Measurements from ENCODE around the gene SNAPIN. TPM values are rescaled to one million over a fixed set of nuclear protein-coding genes. Genes with fewer than 3 reads are reported as not detected.

Gene SNAPIN
- total RNA-seq, 2 donors from 2014 or later: 23.5 to 25.5 TPM

- no peaks in the 10 kb centered on the region for H3K9me3 ChIP-seq (ENCODE audit: control insufficient read depth, low read length)
- Mint-ChIP-seq H3K9me3 (no peaks in the 10 kb centered on the region), H3K4me3 (peak overlapping the region; percentile 49), H3K4me1 (peaks cover 45% of the 10 kb centered on the region), H3K36me3 (ENCODE audit: low read depth) (peaks cover 24% of the 10 kb centered on the region), H3K27ac (peak overlapping the region; percentile 92), H3K27me3 (ENCODE audit: insufficient read depth) (no peaks in the 10 kb centered on the region)
- H3K27ac ChIP-seq (ENCODE audit: low read depth, low read length): no peak overlapping the region
- peaks cover 1% of the 10 kb centered on the region for H3K4me1 ChIP-seq (ENCODE audit: control insufficient read depth, insufficient read depth, low read length)
- TF ChIP-seq CTCF (conservative IDR thresholded peaks at IDR 0.05): no peak
- H3K4me3 ChIP-seq (ENCODE audit: low read length): no peak overlapping the region
- H3K36me3 ChIP-seq (ENCODE audit: control insufficient read depth, insufficient read depth, low read length): peaks cover 21% of the 10 kb centered on the region
- DNase-seq: no peak
- WGBS, 2 experiments (ENCODE audit: insufficient coverage in 1 of 2, insufficient read length in 1 of 2): 100% methylated on average over 2 of the region's 2 CpGs; no CpG with 5 or more reads in 1 of the 2 experiments
- no peaks in the 10 kb centered on the region for H3K27me3 ChIP-seq (ENCODE audit: control insufficient read depth, insufficient read depth, low read length, poor library complexity, severe bottlenecking)
- no peak overlapping the region for H3K9ac ChIP-seq (ENCODE audit: extremely low read depth, low read length, poor library complexity, severe bottlenecking)
Measured at GRCh38 chr1:153615406-153615805, 43.1 kb upstream of the SNAPIN start.

- H3K4me1 Mint-ChIP-seq: peaks cover 41% of the 10 kb centered on the region
- TF ChIP-seq CTCF (conservative IDR thresholded peaks at IDR 0.05): no peak
Measured at GRCh38 chr1:153616144-153616916, 42.2 kb upstream of the SNAPIN start, which contains the start of gene S100A14. Gene S100A14, minus strand, starts transcription at chr1:153616325. Its CDS starts 467 bp downstream, at chr1:153615858.

GRCh38 chr1:153616917-153617311, 41.6 kb upstream of the SNAPIN start:
- H3K27ac ChIP-seq (ENCODE audit: low read depth, low read length): no peak overlapping the region
- H3K27me3 ChIP-seq (ENCODE audit: control insufficient read depth, insufficient read depth, low read length, poor library complexity, severe bottlenecking): no peaks in the 10 kb centered on the region
- H3K36me3 ChIP-seq (ENCODE audit: control insufficient read depth, insufficient read depth, low read length): peaks cover 34% of the 10 kb centered on the region
- Mint-ChIP-seq H3K4me3 (no peak overlapping the region), H3K9me3 (no peaks in the 10 kb centered on the region), H3K27me3 (ENCODE audit: insufficient read depth) (no peaks in the 10 kb centered on the region), H3K27ac (peak overlapping the region; percentile 92), H3K36me3 (ENCODE audit: low read depth) (peaks cover 30% of the 10 kb centered on the region), H3K4me1 (peaks cover 35% of the 10 kb centered on the region)
- WGBS, 2 experiments (ENCODE audit: insufficient coverage in 1 of 2, insufficient read length in 1 of 2): 82 to 100% methylated on average over 3 to 5 of the region's 5 CpGs
- H3K4me3 ChIP-seq (ENCODE audit: low read length): no peak overlapping the region
- peak; percentile 56 for DNase-seq
- H3K9me3 ChIP-seq (ENCODE audit: control insufficient read depth, low read length): no peaks in the 10 kb centered on the region
- no peak for TF ChIP-seq CTCF (conservative IDR thresholded peaks at IDR 0.05)
- H3K4me1 ChIP-seq (ENCODE audit: control insufficient read depth, insufficient read depth, low read length): no peaks in the 10 kb centered on the region
- no peak overlapping the region for H3K9ac ChIP-seq (ENCODE audit: extremely low read depth, low read length, poor library complexity, severe bottlenecking)

More at GRCh38 chr1:153616144-153616916, 42.2 kb upstream of the SNAPIN start, which contains the start of gene S100A14:
- 88% methylated on average over 6 to 10 of the region's 10 CpGs for WGBS, 2 experiments (ENCODE audit: insufficient coverage in 1 of 2, insufficient read length in 1 of 2)
- Histone ChIP-seq H3K9ac (ENCODE audit: extremely low read depth, low read length, poor library complexity, severe bottlenecking) (no peak within 1 kb of the TSS), H3K27me3 (ENCODE audit: control insufficient read depth, insufficient read depth, low read length, poor library complexity, severe bottlenecking) (no peaks in the 10 kb centered on the region), H3K9me3 (ENCODE audit: control insufficient read depth, low read length) (no peaks in the 10 kb centered on the region), H3K4me1 (ENCODE audit: control insufficient read depth, insufficient read depth, low read length) (no peaks in the 10 kb centered on the region), H3K36me3 (ENCODE audit: control insufficient read depth, insufficient read depth, low read length) (peaks cover 29% of the 10 kb centered on the region), H3K27ac (ENCODE audit: low read depth, low read length) (no peak within 1 kb of the TSS), H3K4me3 (ENCODE audit: low read length) (no peak within 1 kb of the TSS)
- peak; percentile 68 for DNase-seq
- Mint-ChIP-seq H3K27me3 (ENCODE audit: insufficient read depth) (no peaks in the 10 kb centered on the region), H3K27ac (peak within 1 kb of the TSS; percentile 92), H3K4me3 (peak within 1 kb of the TSS; percentile 49), H3K36me3 (ENCODE audit: low read depth) (peaks cover 28% of the 10 kb centered on the region), H3K9me3 (no peaks in the 10 kb centered on the region)
